MM.1S (cell line): Measurements from ENCODE around the gene ACP6.

ENCODE experiments used
- EZH2phosphoT487 ChIP-seq: fragments of 300-600 bp; sonication (generic); IDR thresholded peaks from 2 replicates; pipeline ENCODE4 v1.6.1; 2018; ENCODE audit warnings: antibody characterized with exemption, low read length
- TF ChIP-seq, protein P1 (sequence below): fragments of 300-600 bp; sonication (generic); IDR thresholded peaks from 2 replicates; pipeline ENCODE4 v1.5.1; 2016; ENCODE audit warnings: antibody characterized with exemption, low read length, mixed read lengths

GRCh38 chr1:147613506-147613905 is 56.8 kb downstream of the ACP6 start:
- TF ChIP-seq, protein P1, sequence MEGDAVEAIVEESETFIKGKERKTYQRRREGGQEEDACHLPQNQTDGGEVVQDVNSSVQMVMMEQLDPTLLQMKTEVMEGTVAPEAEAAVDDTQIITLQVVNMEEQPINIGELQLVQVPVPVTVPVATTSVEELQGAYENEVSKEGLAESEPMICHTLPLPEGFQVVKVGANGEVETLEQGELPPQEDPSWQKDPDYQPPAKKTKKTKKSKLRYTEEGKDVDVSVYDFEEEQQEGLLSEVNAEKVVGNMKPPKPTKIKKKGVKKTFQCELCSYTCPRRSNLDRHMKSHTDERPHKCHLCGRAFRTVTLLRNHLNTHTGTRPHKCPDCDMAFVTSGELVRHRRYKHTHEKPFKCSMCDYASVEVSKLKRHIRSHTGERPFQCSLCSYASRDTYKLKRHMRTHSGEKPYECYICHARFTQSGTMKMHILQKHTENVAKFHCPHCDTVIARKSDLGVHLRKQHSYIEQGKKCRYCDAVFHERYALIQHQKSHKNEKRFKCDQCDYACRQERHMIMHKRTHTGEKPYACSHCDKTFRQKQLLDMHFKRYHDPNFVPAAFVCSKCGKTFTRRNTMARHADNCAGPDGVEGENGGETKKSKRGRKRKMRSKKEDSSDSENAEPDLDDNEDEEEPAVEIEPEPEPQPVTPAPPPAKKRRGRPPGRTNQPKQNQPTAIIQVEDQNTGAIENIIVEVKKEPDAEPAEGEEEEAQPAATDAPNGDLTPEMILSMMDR = no peak
- TF ChIP-seq EZH2phosphoT487 = no peak
